DND-41 (cell line): ENCODE data around the gene SLC40A1.
A peak's percentile ranks its signal among the peaks of the same experiment; 100 is the strongest.

ENCODE experiments used
- ATAC-seq: fragments of 200-7000 bp; cut with Tn5 transposase; 3 replicates; pipeline ENCODE4 v1.9.1; 2021; ENCODE audit warnings: low read depth; ENCODE audit not compliant: insufficient read depth
- DNase-seq: peaks from one replicate; pipeline ENCODE4 v3.0.0-alpha.2; 2020
- H2AFZ ChIP-seq: 2 replicates; pipeline ENCODE4 v1.6.0; 2012; ENCODE audit warnings: low read depth, low read length
- H3K27ac ChIP-seq: 2 replicates; pipeline ENCODE4 v1.5.1; 2012; ENCODE audit warnings: low read length, inconsistent platforms
- H3K27me3 ChIP-seq: fragments of 200-600 bp; sonication (generic); 2 replicates; pipeline ENCODE4 v1.6.0; 2012; ENCODE audit warnings: low read length, mild to moderate bottlenecking, inconsistent platforms; ENCODE audit not compliant: insufficient read depth, poor library complexity
- H3K36me3 ChIP-seq: 2 replicates; pipeline ENCODE4 v1.5.1; 2012; ENCODE audit warnings: low read length, inconsistent platforms; ENCODE audit not compliant: insufficient read depth
- H3K4me1 ChIP-seq: 2 replicates; pipeline ENCODE4 v1.5.1; 2012; ENCODE audit warnings: mild to moderate bottlenecking, low read length; ENCODE audit not compliant: insufficient read depth
- H3K4me2 ChIP-seq: 2 replicates; pipeline ENCODE4 v1.6.0; 2012; ENCODE audit warnings: mild to moderate bottlenecking, moderate library complexity, low read length, inconsistent platforms; ENCODE audit not compliant: insufficient read depth
- H3K4me3 ChIP-seq, 2 experiments: fragments of 200-600 bp in 1 of 2; shearing (Covaris generic) in 1 of 2; 2 replicates each; pipeline ENCODE4 v1.5.1; 2012 to 2016; ENCODE audit warnings: inconsistent platforms in 2 of 2, low read length in 2 of 2, mild to moderate bottlenecking in 2 of 2, low read depth in 1 of 2, moderate library complexity in 1 of 2
- H3K79me2 ChIP-seq: 2 replicates; pipeline ENCODE4 v1.6.0; 2012; ENCODE audit warnings: low read length, inconsistent platforms; ENCODE audit not compliant: insufficient read depth
- H3K9ac ChIP-seq: 2 replicates; pipeline ENCODE4 v1.6.0; 2012; ENCODE audit warnings: low read depth, mild to moderate bottlenecking, inconsistent platforms, low read length, moderate library complexity
- H3K9me3 ChIP-seq: 2 replicates; pipeline ENCODE4 v1.5.1; 2012; ENCODE audit warnings: low read length, moderate library complexity, mild to moderate bottlenecking, inconsistent platforms; ENCODE audit not compliant: insufficient read depth, severe bottlenecking
- H4K20me1 ChIP-seq: 2 replicates; pipeline ENCODE4 v1.6.0; 2012; ENCODE audit warnings: low read length; ENCODE audit not compliant: insufficient read depth
- CTCF ChIP-seq: IDR thresholded peaks from 2 replicates; pipeline ENCODE4 v1.5.1; 2012; ENCODE audit warnings: borderline replicate concordance, low read length, moderate library complexity, mild to moderate bottlenecking; ENCODE audit not compliant: poor library complexity, severe bottlenecking; ENCODE audit errors: extremely low read depth
- EZH2 ChIP-seq: IDR thresholded peaks from 3 replicates; pipeline ENCODE4 v1.6.1; 2012; ENCODE audit warnings: borderline replicate concordance, low read depth, mild to moderate bottlenecking, moderate library complexity, low read length, inconsistent platforms; ENCODE audit not compliant: severe bottlenecking

SLC40A1 gene

GRCh38 chr2:189580241-189580651 lies 340 bp downstream of the SLC40A1 start:
- peak overlapping the region; percentile 74 for H3K4me2 ChIP-seq
- H2AFZ ChIP-seq = peak overlapping the region; percentile 86
- DNase-seq (peak; percentile 79), ATAC-seq (peak; percentile 55)
- peak overlapping the region; percentile 89 for H3K27ac ChIP-seq
- H3K9me3 ChIP-seq = no peaks in the 10 kb centered on the region
- no peaks in the 10 kb centered on the region for H3K27me3 ChIP-seq
- H3K4me1 ChIP-seq = peaks cover 75% of the 10 kb centered on the region
- H3K4me3 ChIP-seq = peak overlapping the region; percentile 22 to 63
- H3K79me2 ChIP-seq = peaks cover 63% of the 10 kb centered on the region
- H3K9ac ChIP-seq = peak overlapping the region; percentile 95
- peaks cover 32% of the 10 kb centered on the region for H3K36me3 ChIP-seq
- no peak for TF ChIP-seq EZH2
- peak; percentile 2 for TF ChIP-seq CTCF
- 0 out of 2 replicates have a peak, but pooled peaks cover 3% of the 10 kb centered on the region for H4K20me1 ChIP-seq

DNA sequence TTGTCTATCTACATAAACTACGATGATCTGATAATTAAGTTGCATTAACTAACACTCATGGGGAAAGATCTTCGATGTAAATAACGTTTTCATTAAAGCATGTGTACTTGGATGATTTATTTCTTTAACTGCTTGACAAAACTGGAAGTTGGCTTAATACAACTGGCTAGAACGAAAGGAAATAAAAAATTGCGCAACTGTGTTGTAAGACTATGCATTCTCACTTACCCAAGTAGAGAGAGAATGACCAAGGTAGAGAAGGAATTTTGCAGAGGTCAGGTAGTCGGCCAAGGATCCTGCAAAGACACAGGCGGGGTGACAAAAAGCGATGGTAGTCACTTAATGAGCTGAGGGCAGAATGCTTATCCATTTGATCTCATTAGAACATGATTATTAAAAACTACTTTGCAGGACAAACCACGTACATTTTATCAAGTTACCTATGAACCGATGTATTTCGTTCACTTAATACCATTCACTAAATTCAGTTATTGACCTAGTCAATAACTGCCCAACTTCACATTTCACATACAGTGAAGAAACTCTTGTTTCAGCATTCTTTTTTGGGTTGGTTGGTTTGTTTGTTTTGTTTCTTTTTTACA lies 900 bp downstream of the SLC40A1 start:
- Histone ChIP-seq H3K27ac (peak overlapping the region; percentile 89), H3K4me3 (peak overlapping the region; percentile 22 to 63), H3K27me3 (no peaks in the 10 kb centered on the region), H4K20me1 (0 out of 2 replicates have a peak, but pooled peaks cover 3% of the 10 kb centered on the region), H3K4me1 (peaks cover 78% of the 10 kb centered on the region), H3K9me3 (no peaks in the 10 kb centered on the region), H2AFZ (peak overlapping the region; percentile 86), H3K9ac (peak overlapping the region; percentile 95), H3K79me2 (peaks cover 63% of the 10 kb centered on the region), H3K4me2 (peak overlapping the region; percentile 74), H3K36me3 (peaks cover 38% of the 10 kb centered on the region)
- ATAC-seq (no peak), DNase-seq (no peak)
- no peak for TF ChIP-seq CTCF
- TF ChIP-seq EZH2 = no peak

DNA sequence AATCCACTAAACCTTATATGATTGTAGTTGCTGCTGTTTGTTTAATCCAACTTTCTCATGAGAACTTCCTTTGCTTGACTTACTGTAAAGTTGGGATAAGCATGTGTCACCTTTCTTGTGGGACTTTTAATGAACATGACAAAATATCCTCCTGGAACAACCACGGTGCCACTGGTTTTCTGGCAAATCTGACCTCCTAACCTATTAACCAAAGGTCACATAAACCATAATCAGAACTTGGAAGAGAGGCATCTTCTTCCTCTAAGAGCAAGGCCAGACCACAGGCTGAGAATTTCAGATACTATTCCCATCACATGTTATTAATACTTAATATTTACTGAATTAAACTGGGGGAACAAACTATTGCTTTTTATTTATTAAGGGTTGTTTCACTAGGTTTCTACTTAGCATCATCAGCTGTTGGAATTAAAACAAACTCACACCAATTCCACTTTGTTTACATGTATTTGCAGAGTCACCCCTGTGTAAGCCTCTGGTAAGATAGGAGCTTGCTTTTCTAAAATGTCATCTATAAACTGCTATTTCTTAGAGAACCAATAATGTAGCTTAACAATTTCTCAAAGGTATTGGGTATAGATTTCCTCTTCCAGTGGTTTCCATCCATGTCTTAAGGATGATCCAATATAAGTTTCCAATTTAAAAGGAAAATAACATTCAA lies 2.2 kb downstream of the SLC40A1 start:
- ATAC-seq = no peak
- Histone ChIP-seq H3K9me3 (no peaks in the 10 kb centered on the region), H2AFZ (no peak overlapping the region), H4K20me1 (0 out of 2 replicates have a peak, but pooled peaks cover 3% of the 10 kb centered on the region), H3K4me3 (peak overlapping the region in 1 of 2 experiments; percentile 63; a peak in 3 of 4 replicates), H3K4me1 (peaks cover 79% of the 10 kb centered on the region), H3K27me3 (no peaks in the 10 kb centered on the region), H3K36me3 (peaks cover 51% of the 10 kb centered on the region), H3K9ac (peak overlapping the region; percentile 21; the same call in 1 of the 2 replicates), H3K4me2 (peak overlapping the region; percentile 74), H3K79me2 (peaks cover 72% of the 10 kb centered on the region), H3K27ac (peak overlapping the region; percentile 37)
- TF ChIP-seq EZH2 (no peak), CTCF (no peak)
- no peak for DNase-seq
